Hepatocyte (in vitro differentiated cells): ENCODE measurements around the gene SLC35A3.

Experiments
- EZH2 ChIP-seq: fragments of 200-600 bp; sonication (generic); IDR thresholded peaks from 2 replicates; pipeline ENCODE4 v1.6.1; 2016; ENCODE audit warnings: antibody characterized with exemption, mild to moderate bottlenecking, borderline replicate concordance
- TF ChIP-seq, protein P1 (sequence below): fragments of 200-600 bp; sonication (generic); IDR thresholded peaks from 2 replicates; pipeline ENCODE4 v1.5.1; 2016; ENCODE audit warnings: antibody characterized with exemption, mild to moderate bottlenecking; ENCODE audit not compliant: poor library complexity

DNA sequence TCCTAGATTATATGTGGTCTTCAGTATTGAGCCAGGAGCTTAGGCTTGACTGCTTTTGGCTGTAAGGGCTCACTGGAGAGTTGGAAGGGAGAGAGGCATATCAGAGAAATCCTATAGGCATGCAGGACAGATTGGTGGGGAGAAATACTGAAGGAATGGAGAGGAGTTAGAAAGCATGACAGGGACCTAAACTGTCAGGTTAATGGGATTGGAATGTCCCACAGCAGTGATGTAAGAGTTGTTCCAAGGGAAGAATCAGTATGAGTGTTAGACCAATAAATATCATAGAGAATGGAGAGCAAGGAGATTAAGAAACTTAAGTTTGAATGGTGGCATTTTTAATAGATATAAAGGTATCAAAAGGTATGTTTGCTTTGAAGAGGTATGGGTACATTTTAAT is 39.7 kb downstream of the SLC35A3 start:
- TF ChIP-seq, protein P1, sequence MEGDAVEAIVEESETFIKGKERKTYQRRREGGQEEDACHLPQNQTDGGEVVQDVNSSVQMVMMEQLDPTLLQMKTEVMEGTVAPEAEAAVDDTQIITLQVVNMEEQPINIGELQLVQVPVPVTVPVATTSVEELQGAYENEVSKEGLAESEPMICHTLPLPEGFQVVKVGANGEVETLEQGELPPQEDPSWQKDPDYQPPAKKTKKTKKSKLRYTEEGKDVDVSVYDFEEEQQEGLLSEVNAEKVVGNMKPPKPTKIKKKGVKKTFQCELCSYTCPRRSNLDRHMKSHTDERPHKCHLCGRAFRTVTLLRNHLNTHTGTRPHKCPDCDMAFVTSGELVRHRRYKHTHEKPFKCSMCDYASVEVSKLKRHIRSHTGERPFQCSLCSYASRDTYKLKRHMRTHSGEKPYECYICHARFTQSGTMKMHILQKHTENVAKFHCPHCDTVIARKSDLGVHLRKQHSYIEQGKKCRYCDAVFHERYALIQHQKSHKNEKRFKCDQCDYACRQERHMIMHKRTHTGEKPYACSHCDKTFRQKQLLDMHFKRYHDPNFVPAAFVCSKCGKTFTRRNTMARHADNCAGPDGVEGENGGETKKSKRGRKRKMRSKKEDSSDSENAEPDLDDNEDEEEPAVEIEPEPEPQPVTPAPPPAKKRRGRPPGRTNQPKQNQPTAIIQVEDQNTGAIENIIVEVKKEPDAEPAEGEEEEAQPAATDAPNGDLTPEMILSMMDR: no peak
- TF ChIP-seq EZH2: no peak
